Activated CD4-positive, alpha-beta T cell treated with anti-CD3 and anti-CD28 coated beads for 48 hours (primary cell): ENCODE measurements around the gene DENND6B.
A peak's percentile ranks its signal among the peaks of the same experiment; 100 is the strongest.

Source experiments
- DNase-seq: peaks from one replicate; pipeline ENCODE4 v3.0.0-alpha.2; 2020

DENND6B gene

DNA sequence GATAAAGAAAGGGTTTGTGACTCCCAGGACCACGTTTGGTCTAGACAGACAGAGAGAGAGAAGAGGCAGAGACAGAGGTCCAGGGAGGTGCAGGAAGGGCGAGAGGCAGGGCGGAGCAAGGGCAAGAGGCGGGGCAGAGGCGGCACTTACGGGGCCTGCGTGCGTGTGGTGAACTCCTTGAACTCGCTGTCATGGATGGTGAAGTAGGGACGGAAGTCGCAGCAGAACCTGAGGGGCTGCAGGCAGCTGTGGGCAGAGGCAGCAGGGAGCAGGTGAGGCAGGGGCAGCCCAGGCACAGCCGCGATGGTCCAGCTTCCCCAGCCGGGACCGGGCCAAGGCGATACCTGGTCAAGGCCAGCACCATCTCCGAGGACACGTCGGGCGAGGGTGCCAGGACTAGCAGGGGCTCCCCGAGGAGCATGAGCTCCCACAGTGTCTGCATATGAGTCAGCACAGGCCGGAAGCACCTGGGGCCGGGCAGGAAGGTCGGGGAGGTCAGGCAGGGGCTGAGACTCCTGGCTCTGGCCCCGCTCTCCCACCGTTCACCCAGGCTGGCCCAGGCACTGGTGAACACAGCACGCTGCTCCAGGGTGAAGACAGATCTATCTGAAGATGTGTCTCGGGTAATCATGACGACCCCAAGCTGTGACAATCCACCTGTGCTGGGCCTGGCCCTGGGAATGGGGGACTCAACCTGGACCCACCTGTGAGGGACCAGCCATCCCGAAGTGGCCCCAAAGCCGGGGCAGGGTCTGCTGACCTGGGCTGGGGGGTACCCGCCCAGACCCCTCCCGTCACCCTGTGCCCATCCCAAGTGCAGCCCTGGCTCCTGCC is 12.1 kb downstream of the DENND6B start:
- peak; percentile 84 for DNase-seq

- no peak for DNase-seq
Measured at GRCh38 chr22:50314081-50314454, 12.7 kb downstream of the DENND6B start.

DNA sequence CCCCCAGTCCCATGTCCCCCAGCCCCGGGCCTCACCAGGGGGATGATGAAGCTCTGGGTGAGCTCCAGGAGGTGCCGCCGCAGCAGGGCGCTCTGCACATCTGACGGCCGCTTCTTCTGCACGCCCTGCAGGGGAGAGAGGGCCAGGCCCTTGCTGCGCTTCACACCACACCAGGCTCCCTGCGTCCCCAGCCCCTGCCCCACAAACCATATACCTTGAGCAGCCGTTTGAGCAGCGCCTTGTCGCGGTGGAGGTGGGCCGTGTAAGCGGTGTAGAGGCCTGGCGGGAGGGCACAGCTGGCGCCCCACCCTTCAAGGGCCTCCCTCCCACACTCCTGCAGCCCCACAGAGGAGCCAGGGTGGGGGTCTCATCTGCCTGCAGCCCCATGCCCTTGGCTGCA is 13.2 kb downstream of the DENND6B start:
- DNase-seq, result no peak

DNA sequence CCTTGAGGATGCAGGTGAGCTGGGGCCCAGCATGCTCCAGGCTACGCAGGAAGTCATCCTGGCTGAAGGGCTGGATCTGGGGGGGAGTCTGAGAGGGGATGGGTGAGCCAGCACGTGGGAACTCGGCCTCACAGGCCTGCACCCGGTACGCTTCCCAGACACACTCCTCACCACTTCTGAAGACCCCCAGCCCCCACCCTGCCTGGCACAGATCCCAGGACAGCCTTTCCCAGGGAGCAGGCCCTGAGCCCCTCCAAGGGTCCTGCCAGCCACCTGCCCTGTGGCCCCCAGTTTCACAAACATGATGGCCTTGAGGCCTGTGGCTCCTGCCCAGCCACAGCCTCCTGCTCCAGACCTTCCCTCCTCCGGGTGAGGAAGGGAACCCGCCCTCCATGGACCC is 13.8 kb downstream of the DENND6B start:
- DNase-seq, result no peak

- no peak for DNase-seq
Measured at GRCh38 chr22:50312371-50312770, 14.4 kb downstream of the DENND6B start.

DNA sequence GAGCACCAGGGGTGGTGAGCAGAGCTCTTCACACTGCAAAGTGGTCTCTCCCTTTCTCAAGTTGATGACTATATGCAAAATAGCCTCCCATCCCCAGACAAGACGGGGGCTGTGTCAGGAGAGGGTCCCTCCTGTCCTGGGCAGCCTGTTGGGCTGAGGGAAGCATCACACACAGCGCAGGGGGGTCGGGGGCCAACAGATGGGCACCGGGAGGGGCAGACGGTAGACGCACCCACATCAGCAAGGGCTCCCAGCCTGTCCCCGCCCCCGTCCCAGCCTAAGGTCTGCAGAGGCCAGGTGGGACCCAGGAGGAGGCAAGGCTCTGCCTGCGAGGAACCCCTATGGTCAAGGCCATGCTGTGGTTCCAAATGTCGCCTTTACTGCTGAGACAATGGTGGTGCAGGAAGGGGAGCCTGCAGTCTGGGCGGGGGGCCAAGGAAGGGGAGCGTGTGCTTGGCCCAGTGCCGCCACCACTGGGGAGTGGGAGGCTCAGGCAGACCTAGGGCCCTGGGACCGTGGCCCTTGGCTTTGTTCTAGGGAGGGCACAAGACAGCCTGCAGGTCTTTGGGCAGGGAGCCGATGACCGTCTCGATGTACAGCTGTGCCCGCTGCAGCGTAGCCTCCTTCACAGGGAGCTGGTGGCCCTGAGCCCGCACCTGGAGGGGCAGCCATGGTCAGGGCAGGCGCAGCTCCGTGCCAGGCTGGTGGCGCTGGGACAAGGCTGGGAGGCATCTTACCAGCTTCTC is 15.0 kb downstream of the DENND6B start:
- no peak for DNase-seq

DNA sequence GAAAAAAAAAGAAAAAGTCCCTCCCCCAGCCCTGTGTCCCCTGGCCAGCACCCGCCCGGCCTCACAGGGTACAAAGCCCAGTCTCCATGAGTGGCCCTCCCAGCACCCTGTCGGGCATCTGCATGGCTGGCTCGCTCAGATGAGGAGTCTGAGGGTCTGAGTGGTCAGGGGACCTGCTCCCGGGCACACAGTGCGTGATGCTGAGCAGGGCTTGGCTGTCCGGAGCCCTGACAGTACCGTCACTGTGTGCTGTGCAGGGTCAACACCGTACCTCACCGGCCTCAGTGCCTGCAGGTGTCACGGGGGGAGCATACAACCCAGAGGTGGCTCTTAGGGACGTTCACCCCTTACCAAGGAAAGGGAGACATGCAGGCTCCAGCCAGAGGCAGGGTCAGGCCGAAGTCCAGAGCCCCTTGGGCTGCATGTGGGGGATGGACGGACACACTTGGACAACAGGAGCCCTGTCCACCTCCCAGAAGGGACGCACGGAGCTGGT is 15.8 kb downstream of the DENND6B start:
- no peak for DNase-seq

DNA sequence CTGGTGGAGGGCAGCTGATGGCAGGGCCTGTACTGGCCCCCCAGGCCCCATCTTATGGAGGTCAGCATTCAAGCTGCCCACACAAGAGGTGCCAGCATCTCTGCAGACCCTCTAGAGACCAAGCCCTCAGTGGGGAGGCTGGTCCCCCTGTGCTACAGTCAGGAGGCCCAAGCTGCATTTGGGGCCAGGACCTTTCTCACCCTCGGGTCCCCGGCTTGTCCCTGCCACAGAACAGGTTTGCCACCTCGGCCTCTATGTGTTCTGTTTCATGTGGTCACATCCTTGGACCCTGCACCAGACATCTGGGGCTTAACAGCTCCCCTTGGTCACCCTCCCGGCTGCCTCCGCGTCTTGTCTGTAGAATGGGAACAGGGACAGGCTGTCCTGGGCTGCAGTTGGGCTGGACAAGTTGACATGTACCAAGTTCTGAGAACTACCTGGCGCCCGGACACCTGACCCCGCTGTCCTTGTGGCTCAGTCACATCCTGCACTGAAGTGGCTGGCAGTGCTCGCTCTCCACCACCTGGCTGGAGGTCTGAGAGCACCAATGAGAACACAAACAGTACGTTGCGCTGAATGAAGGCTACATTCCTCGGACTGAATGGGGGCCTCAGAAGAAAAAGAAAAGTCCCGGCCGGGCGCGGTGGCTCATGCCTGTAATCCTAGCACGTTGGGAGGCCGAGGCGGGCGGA is 16.6 kb downstream of the DENND6B start:
- DNase-seq, result no peak

DNA sequence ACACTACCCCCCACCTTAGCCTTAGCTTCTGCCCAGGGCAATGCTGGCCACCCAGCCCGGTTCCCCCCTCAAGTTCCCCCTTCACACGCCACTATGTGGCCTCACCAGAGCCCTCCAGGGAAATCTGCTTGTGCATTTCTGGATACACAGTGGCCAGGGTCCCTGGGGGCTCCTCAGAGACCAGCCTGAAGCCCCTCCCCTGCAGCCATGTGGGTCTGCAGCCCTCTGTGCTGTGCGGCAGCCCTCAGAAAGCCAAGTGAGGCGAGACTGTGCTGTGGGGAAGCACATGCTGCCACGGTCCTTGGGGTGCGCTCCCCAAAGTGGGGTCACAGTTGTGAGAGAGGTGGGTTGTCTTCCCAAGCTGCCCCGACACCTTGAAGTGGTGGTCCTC is 17.2 kb downstream of the DENND6B start:
- DNase-seq, result no peak

GRCh38 chr22:50308986-50309600 is 17.7 kb downstream of the DENND6B start:
- no peak for DNase-seq

DNA sequence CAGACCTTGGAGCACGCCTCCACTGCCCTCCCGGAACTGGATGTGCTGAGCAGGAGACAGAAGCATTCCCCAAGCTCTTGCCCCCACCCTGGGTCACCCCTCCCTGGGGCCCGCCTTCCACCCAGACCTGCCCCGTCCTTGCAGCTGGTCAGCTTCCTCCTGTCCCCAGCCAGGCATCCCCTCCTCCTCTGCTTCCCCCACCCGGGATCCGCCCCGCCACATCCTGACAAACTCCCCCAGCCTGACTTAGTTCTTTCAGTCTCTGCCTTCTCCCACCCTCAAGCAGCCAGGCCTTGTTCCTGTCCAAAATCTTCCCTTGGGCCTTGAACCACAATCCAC is 18.2 kb downstream of the DENND6B start:
- DNase-seq, result no peak

DNA sequence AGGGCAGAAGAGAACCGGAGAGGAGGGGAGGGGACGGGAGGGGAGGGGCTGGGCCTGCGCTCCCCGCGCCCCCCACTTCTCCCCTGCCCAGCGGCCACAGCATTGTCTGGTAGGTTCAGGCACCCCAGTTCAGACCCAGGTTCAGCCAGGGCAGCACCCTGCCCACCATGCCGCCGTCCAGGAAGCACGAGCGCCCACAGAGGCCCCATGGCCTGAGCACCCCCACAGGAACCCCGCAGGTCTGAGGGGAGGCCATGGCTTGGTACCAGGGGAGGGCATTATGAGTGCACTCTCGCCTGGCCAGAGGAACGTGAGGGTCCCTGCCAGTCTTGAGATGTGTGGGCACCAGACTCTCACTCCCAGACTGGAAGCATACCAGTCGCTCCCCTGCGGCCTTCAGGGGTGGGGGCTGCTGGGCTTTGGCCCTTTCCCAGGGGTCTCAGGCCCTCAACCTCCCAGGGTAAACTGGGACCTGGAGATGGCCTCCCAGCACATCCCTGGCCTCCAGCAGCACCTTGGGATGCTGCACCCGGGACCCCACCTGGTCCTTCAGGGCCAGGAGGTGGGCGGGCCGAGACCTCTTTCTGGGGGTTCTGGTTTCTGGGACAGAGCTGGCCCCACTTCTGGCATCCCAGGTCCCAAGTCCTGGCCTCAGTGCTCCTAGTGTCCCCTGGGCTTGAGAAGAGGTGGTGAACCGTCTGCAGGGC is 18.8 kb downstream of the DENND6B start:
- no peak for DNase-seq

GRCh38 chr22:50306753-50307749 is 19.8 kb downstream of the DENND6B start, which contains the start of gene PLXNB2:
Gene PLXNB2 (minus strand): TSS chr22:50307646. CDS start chr22:50290584, 17,062 bp downstream.
- peak; percentile 28 for DNase-seq

DNA sequence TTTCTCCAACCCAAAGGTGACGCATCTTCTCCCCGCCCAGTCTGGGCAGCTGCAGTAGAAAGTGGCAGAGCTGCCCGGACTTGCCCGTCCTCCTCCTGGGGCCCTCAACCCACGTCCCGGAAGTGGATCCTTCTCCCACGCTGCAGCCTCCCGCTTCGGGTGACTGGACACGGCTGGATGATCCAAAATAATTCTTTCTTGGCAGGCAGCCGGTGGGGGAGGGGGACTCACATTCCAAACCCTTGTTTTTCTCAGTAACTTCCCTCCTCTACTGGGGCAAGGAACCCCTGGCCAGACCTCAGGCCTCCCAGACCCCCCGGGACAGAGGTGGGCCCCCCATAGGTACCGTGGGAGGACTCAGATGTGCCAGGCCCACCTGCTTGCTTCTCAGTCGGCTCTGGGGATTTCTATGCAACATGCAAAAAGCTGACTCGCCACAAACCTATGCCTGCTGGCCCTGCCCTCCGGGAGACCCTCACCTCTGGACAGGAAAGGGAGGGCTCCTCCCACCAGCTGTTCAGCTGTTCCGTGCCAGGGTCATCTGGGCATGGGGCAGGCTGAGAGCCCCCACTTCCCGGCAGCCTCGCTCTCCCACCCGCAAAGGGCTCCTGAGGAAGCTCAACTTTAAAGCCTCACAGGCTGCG is 20.8 kb downstream of the DENND6B start:
- DNase-seq, result no peak

- no peak for DNase-seq
Measured at GRCh38 chr22:50305393-50305922, 21.4 kb downstream of the DENND6B start.

GRCh38 chr22:50304528-50305392 is 22.1 kb downstream of the DENND6B start:
- DNase-seq, result no peak

DNA sequence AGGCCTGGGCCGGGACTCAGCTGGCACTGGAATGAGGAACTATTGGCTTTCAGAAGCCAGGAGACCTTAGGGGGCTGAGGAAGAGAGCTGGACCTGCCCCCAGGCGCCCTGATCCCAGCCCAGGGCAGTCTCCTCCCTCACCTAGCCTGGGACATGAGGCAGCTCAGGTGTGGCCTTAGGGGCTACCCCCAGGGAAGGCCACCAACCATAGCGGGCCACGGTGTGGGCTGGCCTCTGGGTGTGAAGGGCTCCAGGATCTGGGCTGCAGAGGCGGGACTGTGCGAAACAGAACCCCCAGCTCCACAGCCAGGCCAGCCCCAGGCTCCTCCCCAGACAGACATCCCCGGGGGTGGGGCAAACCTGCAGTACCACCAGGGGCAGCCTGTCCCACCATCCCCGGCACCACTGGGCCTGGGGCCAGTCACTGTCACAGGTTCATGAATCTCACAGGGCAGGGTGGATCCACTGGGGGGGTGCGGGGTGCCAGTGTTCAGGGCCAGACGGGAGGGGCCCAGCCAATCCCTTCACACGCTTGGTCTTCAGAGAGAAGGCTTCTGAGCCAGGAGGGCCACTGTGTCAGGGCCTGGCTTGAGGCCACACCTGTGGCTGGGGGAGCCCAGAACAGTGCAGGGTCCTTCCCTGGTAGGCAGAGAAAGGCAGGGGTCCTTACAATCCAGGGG is 22.8 kb downstream of the DENND6B start:
- peak; percentile 24 for DNase-seq

- no peak for DNase-seq
Measured at GRCh38 chr22:50303515-50303847, 23.3 kb downstream of the DENND6B start.

- no peak for DNase-seq
Measured at GRCh38 chr22:50302564-50302963, 24.2 kb downstream of the DENND6B start.
